A204.1 (cell line): ENCODE results near the gene MTA1.

Source experiments
- FAIRE-seq: peaks from 2 replicates; lab custom pipeline; 2012; peaks lifted over from hg19 to GRCh38; lab: Jason Lieb, UNC

The MTA1 gene

GRCh38 chr14:105488781-105489541 lies 69.3 kb downstream of the MTA1 start:
- no peak for FAIRE-seq

GRCh38 chr14:105489542-105490266 lies 70.1 kb downstream of the MTA1 start:
- no peak for FAIRE-seq

DNA sequence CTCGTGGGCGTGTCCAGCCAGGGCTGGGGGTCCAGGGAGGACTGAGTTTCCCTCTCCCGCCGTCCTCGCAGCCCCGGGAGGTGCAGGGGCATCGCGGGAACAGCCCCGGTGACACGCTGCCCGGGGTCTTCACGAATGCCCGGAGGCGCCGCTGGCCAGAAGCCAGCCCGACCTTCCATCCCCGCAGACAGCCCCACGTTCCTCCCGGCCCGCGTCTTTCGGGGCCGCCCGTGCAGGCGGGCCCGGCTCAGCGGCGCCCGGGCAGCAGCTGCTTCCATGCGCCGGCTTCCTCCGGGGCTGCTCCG lies 70.6 kb downstream of the MTA1 start:
- no peak for FAIRE-seq

- FAIRE-seq, result peak; percentile 99
Observed at GRCh38 chr14:105490572-105491365, 71.1 kb downstream of the MTA1 start, which contains the start of gene TEDC1. TSS of gene TEDC1 (plus strand) at chr14:105491246. CDS start at chr14:105491376, 130 bp downstream.

DNA sequence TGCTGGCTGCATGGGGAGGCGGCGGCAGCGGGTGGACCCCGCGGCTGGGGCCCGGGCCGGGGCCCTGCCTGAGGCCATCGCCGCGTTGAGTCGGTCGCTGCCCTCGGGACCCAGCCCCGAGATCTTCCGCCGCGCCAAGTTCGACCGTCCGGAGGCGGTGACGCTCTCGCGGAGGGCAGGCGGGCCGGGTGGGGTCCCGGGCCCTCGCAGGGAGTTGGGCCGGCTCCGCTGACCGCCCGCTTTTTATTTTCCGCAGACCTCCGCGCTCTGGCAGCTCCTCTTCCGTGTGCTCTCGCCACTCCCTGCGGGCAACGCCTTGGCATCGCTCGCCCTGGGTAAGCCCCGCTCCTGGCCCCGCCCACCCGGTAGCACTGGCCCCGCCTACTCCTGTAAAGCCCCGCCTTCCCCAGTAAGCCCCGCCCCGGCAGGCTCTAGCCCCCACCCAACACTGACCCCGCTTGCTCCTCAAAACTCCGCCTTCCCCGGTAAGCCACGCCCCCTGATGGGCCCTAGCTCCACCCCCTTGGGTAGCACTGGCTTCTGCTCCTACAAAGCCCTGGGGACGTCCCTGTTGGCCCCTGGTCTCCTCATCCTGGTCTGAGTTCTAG lies 71.8 kb downstream of the MTA1 start:
- no peak for FAIRE-seq

- no peak for FAIRE-seq
Observed at GRCh38 chr14:105492031-105492970, 72.7 kb downstream of the MTA1 start.

- FAIRE-seq, result no peak
Observed at GRCh38 chr14:105492971-105493871, 73.6 kb downstream of the MTA1 start.

GRCh38 chr14:105493921-105494605 lies 74.4 kb downstream of the MTA1 start:
- no peak for FAIRE-seq

- FAIRE-seq, result no peak
Observed at GRCh38 chr14:105494606-105494929, 74.9 kb downstream of the MTA1 start.

- FAIRE-seq, result no peak
Observed at GRCh38 chr14:105495101-105495989, 75.7 kb downstream of the MTA1 start.

- FAIRE-seq, result no peak
Observed at GRCh38 chr14:105495990-105496830, 76.6 kb downstream of the MTA1 start.

- no peak for FAIRE-seq
Observed at GRCh38 chr14:105496831-105497591, 77.4 kb downstream of the MTA1 start.

- no peak for FAIRE-seq
Observed at GRCh38 chr14:105497671-105498429, 78.2 kb downstream of the MTA1 start.

- FAIRE-seq, result no peak
Observed at GRCh38 chr14:105498430-105499255, 79.0 kb downstream of the MTA1 start.

DNA sequence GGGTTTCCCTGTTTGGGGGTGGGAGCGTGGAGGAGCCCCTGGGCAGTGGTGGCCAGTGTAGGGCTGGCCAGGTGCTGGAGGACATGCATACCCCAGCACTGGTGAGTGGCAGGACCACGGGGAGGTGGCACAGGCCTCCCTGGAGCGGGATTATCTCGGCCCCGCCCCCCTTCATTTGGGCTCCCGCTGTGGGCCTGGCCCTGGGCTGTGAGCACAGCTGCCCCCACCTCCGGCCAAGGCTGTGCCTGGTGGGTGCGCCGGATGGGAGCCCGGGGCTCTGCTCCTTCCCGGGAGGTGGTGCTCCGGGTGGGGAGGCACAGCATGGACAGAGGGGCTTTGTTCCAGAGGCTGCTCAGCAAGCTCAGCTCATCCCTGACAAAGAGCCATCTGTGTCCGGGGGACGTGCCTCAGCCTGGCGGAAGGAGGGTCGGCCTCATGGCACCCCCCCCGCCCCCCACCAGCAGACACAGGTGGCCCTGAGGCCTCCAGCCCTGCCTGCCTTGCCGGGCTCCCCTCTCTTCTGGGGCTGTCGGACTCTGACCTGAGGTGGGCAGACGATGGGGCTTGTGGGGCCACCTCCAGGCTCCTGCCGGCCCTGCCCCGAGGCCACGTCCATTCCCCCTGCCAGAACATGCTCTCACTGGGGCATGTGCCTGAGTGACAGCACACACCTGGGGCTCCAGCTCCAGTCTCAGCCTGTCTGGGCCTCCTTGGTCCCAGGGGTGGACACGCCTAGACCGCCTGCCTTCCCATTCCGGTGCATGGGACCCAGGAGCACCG lies 79.8 kb downstream of the MTA1 start:
- no peak for FAIRE-seq
